ENCODE data around the gene PRKN.

GRCh38 chr6:162580619-162581018, 146.9 kb downstream of the PRKN start:
- TF ChIP-seq CTCF (IDR thresholded peaks at IDR 0.05) (no peak), POLR2AphosphoS5 (IDR thresholded peaks at IDR 0.05; ENCODE audit: low read depth, low read length) (no peak), REST (IDR thresholded peaks at IDR 0.05; ENCODE audit: insufficient read depth in 1 of 2, low read depth in 2 of 2, low read length in 1 of 2) (no peak), TCF7L2 (IDR thresholded peaks at IDR 0.05; ENCODE audit: low read depth, low read length) (no peak), SIN3A (IDR thresholded peaks at IDR 0.05; ENCODE audit: borderline replicate concordance, insufficient read depth, low read depth, low read length) (no peak)
